ENCODE results near the gene IP6K3. TPM values are rescaled to one million over a fixed set of nuclear protein-coding genes. Genes with fewer than 3 reads are reported as not detected.
A peak's percentile ranks its signal among the peaks of the same experiment; 100 is the strongest.

The IP6K3 gene
- total and polyA plus RNA-seq, 2 donors (not counting 1 experiment from before 2014, with no cell fraction given), result not detected

DNA sequence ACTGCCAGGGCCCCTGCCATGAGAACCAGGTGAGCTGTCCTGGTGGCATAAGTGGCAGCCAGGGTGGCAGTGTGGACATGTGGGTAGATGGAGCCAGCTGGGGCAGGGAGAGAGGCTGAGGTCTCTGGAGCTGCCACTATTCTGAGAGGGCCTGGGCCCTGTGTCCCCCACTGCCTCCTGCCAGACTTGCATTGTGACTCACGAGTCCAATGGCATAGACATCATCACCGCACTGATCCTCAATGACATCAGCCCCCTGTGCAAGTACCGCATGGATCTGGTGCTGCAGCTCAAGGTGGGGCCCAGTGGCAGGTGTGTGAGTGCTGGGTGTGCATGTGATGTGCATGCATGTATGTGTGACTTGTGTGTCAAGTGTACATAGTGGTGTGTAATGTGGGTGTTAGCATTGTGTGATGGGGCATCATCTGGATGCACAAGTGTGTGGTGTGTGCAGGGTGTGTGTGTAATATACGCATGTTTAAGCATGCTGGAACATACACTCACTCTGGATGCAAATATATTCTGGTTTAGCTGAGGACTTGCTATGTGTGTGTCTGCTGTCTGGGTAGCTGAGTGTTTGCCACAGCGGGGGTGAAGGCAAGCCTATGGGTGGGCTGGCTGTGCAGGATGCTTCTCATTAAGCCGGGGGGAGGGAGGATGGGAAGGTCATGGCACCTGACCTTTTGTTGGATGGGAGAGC is 60.3 kb downstream of the IP6K3 start:
- intact Hi-C loops (cut with micrococcal nuclease), result no loop called here
- no peaks in the 10 kb centered on the region for H3K4me1 Mint-ChIP-seq
- no peak for DNase-seq
- CTCF ChIA-PET, result interaction anchor here (0.8 to 1.2 kb wide), 3 partner anchors 14 to 96 kb away, joined by 3 to 4 read pairs (median 4); no protein-coding TSS in a partner anchor
- no peaks in the 10 kb centered on the region for H3K9me3 Mint-ChIP-seq (ENCODE audit: insufficient read depth)
- peak overlapping the region; percentile 50 for H3K27ac Mint-ChIP-seq
- no peak overlapping the region for H3K4me3 ChIP-seq (ENCODE audit: control extremely low read depth in 1 of 5, extremely low read depth in 1 of 5, insufficient read depth in 1 of 5, low read depth in 2 of 5, low read length in 4 of 5)
- no peaks in the 10 kb centered on the region for H4K20me1 ChIP-seq (ENCODE audit: control insufficient read depth, insufficient read depth, low read length, poor library complexity, severe bottlenecking)
- H3K27me3 Mint-ChIP-seq, result no peaks in the 10 kb centered on the region
- no peak overlapping the region for H3K4me2 ChIP-seq (replicated peaks; ENCODE audit: low read depth, low read length, poor library complexity, severe bottlenecking)
- H3K9ac ChIP-seq (ENCODE audit: low read length), result no peak overlapping the region
- no peaks in the 10 kb centered on the region for H3K9me3 ChIP-seq (ENCODE audit: control extremely low read depth in 1 of 3, control insufficient read depth in 2 of 3, insufficient read depth in 1 of 3, low read length in 2 of 3)
- H3K36me3 ChIP-seq (replicated peaks in 1 of 2; ENCODE audit: control extremely low read depth in 1 of 2, control insufficient read depth in 1 of 2, extremely low read depth in 1 of 2, insufficient read depth in 2 of 2, low read length in 1 of 2), result peaks cover 0 to 82% of the 10 kb centered on the region in 2 experiments
- WGBS (ENCODE audit: insufficient coverage), result 89% methylated on average over 6 of the region's 6 CpGs
- H3K4me3 Mint-ChIP-seq, result no peak overlapping the region
- TF ChIP-seq, protein P1, sequence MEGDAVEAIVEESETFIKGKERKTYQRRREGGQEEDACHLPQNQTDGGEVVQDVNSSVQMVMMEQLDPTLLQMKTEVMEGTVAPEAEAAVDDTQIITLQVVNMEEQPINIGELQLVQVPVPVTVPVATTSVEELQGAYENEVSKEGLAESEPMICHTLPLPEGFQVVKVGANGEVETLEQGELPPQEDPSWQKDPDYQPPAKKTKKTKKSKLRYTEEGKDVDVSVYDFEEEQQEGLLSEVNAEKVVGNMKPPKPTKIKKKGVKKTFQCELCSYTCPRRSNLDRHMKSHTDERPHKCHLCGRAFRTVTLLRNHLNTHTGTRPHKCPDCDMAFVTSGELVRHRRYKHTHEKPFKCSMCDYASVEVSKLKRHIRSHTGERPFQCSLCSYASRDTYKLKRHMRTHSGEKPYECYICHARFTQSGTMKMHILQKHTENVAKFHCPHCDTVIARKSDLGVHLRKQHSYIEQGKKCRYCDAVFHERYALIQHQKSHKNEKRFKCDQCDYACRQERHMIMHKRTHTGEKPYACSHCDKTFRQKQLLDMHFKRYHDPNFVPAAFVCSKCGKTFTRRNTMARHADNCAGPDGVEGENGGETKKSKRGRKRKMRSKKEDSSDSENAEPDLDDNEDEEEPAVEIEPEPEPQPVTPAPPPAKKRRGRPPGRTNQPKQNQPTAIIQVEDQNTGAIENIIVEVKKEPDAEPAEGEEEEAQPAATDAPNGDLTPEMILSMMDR (IDR thresholded peaks at IDR 0.05), result no peak
- TF ChIP-seq EZH2 (IDR thresholded peaks at IDR 0.05; ENCODE audit: borderline replicate concordance, insufficient read depth, low read depth, low read length, poor library complexity, severe bottlenecking), result no peak
- POLR2A ChIA-PET, result no interaction called here
- no peak overlapping the region for H2AFZ ChIP-seq (ENCODE audit: insufficient read depth, low read depth, low read length, poor library complexity, severe bottlenecking)
- H3K27ac ChIP-seq (ENCODE audit: low read length in 2 of 2), result no peak overlapping the region
- H3K27me3 ChIP-seq (replicated peaks in 1 of 4; ENCODE audit: control extremely low read depth in 1 of 4, control insufficient read depth in 3 of 4, insufficient read depth in 4 of 4, low read length in 3 of 4), result no peaks in the 10 kb centered on the region
- H3K4me1 ChIP-seq (ENCODE audit: control insufficient read depth in 2 of 2, insufficient read depth in 2 of 2, low read length in 2 of 2), result no peaks in the 10 kb centered on the region
- ATAC-seq (ENCODE audit: low read depth), result no peak
- H3K79me2 ChIP-seq (ENCODE audit: control insufficient read depth, insufficient read depth, low read length), result no peaks in the 10 kb centered on the region

DNA sequence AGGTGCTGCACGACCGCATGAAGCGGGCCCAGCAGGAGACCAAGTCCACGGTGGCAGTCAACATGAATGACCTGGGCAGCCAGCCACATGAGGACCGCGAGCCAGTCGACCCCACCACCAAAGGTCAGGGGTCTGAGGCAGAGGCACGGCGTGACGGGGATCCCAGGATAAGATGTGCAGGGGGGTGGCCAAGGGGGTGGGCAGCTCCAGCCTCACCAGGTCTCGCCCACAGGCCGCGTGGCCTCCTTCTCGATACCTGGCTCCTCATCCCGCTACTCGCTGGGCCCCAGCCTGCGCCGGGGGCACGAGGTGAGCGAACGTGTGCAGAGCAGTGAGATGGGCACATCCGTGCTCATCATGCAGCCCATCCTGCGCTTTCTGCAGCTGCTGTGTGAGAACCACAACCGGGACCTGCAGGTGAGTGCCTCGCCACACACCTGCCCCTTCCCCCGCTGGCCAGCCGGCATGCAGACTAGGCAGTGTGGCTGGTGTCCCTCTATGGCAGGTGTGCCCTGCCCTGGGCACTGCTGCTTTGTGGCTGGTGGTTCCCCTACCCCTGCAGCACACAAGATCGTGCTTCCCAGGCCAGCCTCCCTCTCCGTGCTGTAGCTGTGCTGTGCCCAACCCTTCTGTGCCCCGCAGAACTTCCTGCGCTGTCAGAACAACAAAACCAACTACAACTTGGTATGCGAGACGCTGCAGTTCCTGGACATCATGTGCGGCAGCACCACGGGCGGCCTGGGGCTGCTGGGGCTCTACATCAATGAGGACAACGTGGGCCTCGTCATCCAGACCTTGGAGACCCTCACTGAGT is 61.1 kb downstream of the IP6K3 start:
- ATAC-seq (ENCODE audit: low read depth), result no peak
- Histone ChIP-seq H3K79me2 (ENCODE audit: control insufficient read depth, insufficient read depth, low read length) (no peaks in the 10 kb centered on the region), H3K4me1 (ENCODE audit: control insufficient read depth in 2 of 2, insufficient read depth in 2 of 2, low read length in 2 of 2) (no peaks in the 10 kb centered on the region), H3K36me3 (replicated peaks in 1 of 2; ENCODE audit: control extremely low read depth in 1 of 2, control insufficient read depth in 1 of 2, extremely low read depth in 1 of 2, insufficient read depth in 2 of 2, low read length in 1 of 2) (peaks cover 0 to 80% of the 10 kb centered on the region in 2 experiments), H3K9ac (ENCODE audit: low read length) (no peak overlapping the region), H3K4me2 (replicated peaks; ENCODE audit: low read depth, low read length, poor library complexity, severe bottlenecking) (no peak overlapping the region), H2AFZ (ENCODE audit: insufficient read depth, low read depth, low read length, poor library complexity, severe bottlenecking) (no peak overlapping the region), H3K4me3 (ENCODE audit: control extremely low read depth in 1 of 5, extremely low read depth in 1 of 5, insufficient read depth in 1 of 5, low read depth in 2 of 5, low read length in 4 of 5) (no peak overlapping the region), H3K27me3 (replicated peaks in 1 of 4; ENCODE audit: control extremely low read depth in 1 of 4, control insufficient read depth in 3 of 4, insufficient read depth in 4 of 4, low read length in 3 of 4) (no peaks in the 10 kb centered on the region), H3K27ac (ENCODE audit: low read length in 2 of 2) (no peak overlapping the region), H4K20me1 (ENCODE audit: control insufficient read depth, insufficient read depth, low read length, poor library complexity, severe bottlenecking) (no peaks in the 10 kb centered on the region), H3K9me3 (ENCODE audit: control extremely low read depth in 1 of 3, control insufficient read depth in 2 of 3, insufficient read depth in 1 of 3, low read length in 2 of 3) (no peaks in the 10 kb centered on the region)
- H3K27ac Mint-ChIP-seq, result no peak overlapping the region
- WGBS (ENCODE audit: insufficient coverage), result 96% methylated on average over 38 of the region's 38 CpGs
- H3K4me3 Mint-ChIP-seq, result no peak overlapping the region
- DNase-seq, result no peak
- TF ChIP-seq, protein P1 (IDR thresholded peaks at IDR 0.05), result no peak
- no peak for TF ChIP-seq EZH2 (IDR thresholded peaks at IDR 0.05; ENCODE audit: borderline replicate concordance, insufficient read depth, low read depth, low read length, poor library complexity, severe bottlenecking)
- no peaks in the 10 kb centered on the region for H3K9me3 Mint-ChIP-seq (ENCODE audit: insufficient read depth)
- ChIA-PET POLR2A (no interaction called here), CTCF (interaction anchor here (0.8 to 1.2 kb wide), 2 partner anchors 15 to 96 kb away, joined by 3 to 4 read pairs; no protein-coding TSS in a partner anchor)
- H3K4me1 Mint-ChIP-seq, result no peaks in the 10 kb centered on the region
- intact Hi-C loops (cut with micrococcal nuclease), result no loop called here
- H3K27me3 Mint-ChIP-seq, result no peaks in the 10 kb centered on the region
